Measurements from ENCODE around the gene MCM7. TPM values are rescaled to one million over a fixed set of nuclear protein-coding genes. Genes with fewer than 3 reads are reported as not detected.

Gene MCM7
- total RNA-seq, 1 donor from 2014 or later: 206 TPM

DNA sequence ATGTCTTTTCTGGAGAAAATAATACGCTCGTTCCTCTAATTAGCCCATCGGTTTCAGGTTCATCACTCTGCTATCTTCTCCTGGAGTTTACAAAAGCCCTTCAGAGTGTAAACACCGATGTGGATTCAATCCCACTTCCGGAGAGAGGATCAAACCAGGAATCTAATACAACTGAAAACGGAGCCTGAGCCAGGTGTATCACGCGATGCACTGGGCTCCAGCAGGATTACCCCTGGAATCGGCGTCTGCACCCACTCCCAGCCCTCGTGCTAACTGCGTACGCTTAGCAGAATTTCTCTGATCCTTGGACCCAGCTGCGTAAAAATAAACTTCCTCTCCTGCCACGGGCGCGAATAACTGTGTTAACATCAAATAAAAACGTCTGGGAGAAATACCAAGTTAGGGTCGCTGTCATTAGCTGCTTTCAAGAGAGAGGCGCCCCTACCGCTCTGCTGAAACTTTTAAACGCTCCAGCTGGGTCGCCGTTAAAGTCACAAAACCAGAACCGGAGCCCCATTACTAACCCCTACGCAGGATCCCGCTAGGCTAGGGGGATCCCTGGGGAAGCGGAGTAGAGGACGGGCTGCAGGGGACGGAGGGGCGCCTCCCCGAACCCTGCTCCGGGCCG lies 20.2 kb downstream of the MCM7 start:
- H2AFZ ChIP-seq (replicated peaks): peak overlapping the region; percentile 15
- peaks cover 23% of the 10 kb centered on the region for H3K27me3 Mint-ChIP-seq (ENCODE audit: insufficient read depth, low read depth)
- DNase-seq (ENCODE audit: low spot score): peak; percentile 56

DNA sequence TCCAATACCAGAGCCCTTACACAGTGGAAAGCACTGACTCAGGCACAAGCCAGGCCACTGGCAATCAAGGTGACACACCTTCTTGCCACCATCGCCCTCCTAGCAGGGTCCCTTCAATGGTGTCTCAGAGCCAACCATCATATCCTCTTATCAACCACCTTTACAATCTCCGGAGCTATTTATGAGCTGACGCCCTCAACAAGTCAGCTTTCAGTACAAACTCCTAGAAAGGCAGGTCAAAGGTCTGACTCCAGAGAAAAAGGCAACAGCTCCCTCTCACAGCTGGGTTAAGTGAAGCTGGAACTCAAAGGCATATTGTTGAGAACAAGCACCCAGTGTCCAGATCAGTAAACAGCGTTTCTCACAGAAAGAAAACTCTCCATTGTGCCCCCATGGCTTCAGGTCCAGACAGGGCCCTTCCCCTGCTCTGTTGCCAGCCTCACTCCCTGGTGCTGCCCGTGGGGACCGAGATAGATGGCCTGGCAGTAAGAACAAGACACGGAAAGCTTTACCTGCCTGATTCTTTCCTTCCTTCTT lies 22.1 kb downstream of the MCM7 start:
- H3K36me3 ChIP-seq: peaks cover 46% of the 10 kb centered on the region
- peak overlapping the region; percentile 90 for H3K4me2 ChIP-seq
- peaks cover 21% of the 10 kb centered on the region for H3F3A ChIP-seq (ENCODE audit: low read depth)
- Mint-ChIP-seq H3K27me3 (ENCODE audit: insufficient read depth, low read depth) (peaks cover 22% of the 10 kb centered on the region), H3K9me3 (peaks cover 52% of the 10 kb centered on the region), H3K36me3 (peaks cover 57% of the 10 kb centered on the region), H3K4me3 (peak overlapping the region; percentile 54), H3K4me1 (peaks cover 14% of the 10 kb centered on the region), H3K27ac (no peak overlapping the region)
- H4K20me1 ChIP-seq (ENCODE audit: low read depth): peaks cover 9% of the 10 kb centered on the region
- H3K4me1 ChIP-seq: peaks cover 8% of the 10 kb centered on the region
- TF ChIP-seq EZH2 (IDR thresholded peaks at IDR 0.05): no peak
- TF ChIP-seq, protein P1, sequence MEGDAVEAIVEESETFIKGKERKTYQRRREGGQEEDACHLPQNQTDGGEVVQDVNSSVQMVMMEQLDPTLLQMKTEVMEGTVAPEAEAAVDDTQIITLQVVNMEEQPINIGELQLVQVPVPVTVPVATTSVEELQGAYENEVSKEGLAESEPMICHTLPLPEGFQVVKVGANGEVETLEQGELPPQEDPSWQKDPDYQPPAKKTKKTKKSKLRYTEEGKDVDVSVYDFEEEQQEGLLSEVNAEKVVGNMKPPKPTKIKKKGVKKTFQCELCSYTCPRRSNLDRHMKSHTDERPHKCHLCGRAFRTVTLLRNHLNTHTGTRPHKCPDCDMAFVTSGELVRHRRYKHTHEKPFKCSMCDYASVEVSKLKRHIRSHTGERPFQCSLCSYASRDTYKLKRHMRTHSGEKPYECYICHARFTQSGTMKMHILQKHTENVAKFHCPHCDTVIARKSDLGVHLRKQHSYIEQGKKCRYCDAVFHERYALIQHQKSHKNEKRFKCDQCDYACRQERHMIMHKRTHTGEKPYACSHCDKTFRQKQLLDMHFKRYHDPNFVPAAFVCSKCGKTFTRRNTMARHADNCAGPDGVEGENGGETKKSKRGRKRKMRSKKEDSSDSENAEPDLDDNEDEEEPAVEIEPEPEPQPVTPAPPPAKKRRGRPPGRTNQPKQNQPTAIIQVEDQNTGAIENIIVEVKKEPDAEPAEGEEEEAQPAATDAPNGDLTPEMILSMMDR (IDR thresholded peaks at IDR 0.05): no peak
- TF ChIP-seq EZH2phosphoT487 (IDR thresholded peaks at IDR 0.05): no peak
- no peak overlapping the region for H3K9ac ChIP-seq
- no peak overlapping the region for H3K4me3 ChIP-seq
- peaks cover 70% of the 10 kb centered on the region for H3K79me2 ChIP-seq (ENCODE audit: low read depth)
- H3K27me3 ChIP-seq: no peaks in the 10 kb centered on the region
- H3K27ac ChIP-seq: no peak overlapping the region
- DNase-seq (ENCODE audit: low spot score): no peak
- no peak overlapping the region for H2AFZ ChIP-seq (replicated peaks)
- H3K9me3 ChIP-seq (ENCODE audit: low read depth): peaks cover 13% of the 10 kb centered on the region

More for the DNA sequence above, 20.2 kb downstream of the MCM7 start:
- Histone ChIP-seq H3F3A (ENCODE audit: low read depth) (peaks cover 16% of the 10 kb centered on the region), H3K27me3 (no peaks in the 10 kb centered on the region), H3K4me3 (peak overlapping the region; percentile 97), H3K79me2 (ENCODE audit: low read depth) (peaks cover 56% of the 10 kb centered on the region), H3K9me3 (ENCODE audit: low read depth) (peaks cover 7% of the 10 kb centered on the region), H3K9ac (peak overlapping the region; percentile 99), H3K4me2 (peak overlapping the region; percentile 90), H3K36me3 (peaks cover 27% of the 10 kb centered on the region), H4K20me1 (ENCODE audit: low read depth) (peaks cover 9% of the 10 kb centered on the region), H3K27ac (peak overlapping the region; percentile 91), H3K4me1 (peaks cover 8% of the 10 kb centered on the region)
- H3K27ac Mint-ChIP-seq: peak overlapping the region; percentile 95
- H3K9me3 Mint-ChIP-seq: peaks cover 32% of the 10 kb centered on the region
- peaks cover 14% of the 10 kb centered on the region for H3K4me1 Mint-ChIP-seq
- H3K4me3 Mint-ChIP-seq: peak overlapping the region; percentile 97
- peaks cover 38% of the 10 kb centered on the region for H3K36me3 Mint-ChIP-seq
- TF ChIP-seq, protein P1 (IDR thresholded peaks at IDR 0.05): no peak

DNA sequence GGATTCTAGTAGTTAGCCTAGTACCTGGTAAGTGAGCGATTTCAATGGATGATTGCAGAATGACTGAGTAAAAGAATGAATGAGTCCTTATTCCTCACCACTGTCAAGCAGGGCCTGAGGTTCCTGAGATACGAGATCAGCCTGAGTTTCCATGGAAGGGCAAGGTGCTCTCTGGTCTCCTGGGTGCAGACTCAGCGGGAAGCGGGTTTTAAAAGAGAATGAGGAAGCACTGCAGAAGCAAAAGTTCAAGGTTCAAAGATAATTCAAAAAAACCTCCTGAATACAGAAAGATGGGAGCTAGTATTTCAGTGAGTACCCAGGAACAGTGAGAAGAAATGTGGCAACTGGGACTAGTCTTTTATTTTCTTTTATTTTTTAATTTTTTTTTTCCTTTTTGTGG lies 24.0 kb downstream of the MCM7 start:
- Histone ChIP-seq H3K9me3 (ENCODE audit: low read depth) (peaks cover 28% of the 10 kb centered on the region), H3K27me3 (no peaks in the 10 kb centered on the region), H2AFZ (replicated peaks) (no peak overlapping the region), H4K20me1 (ENCODE audit: low read depth) (peaks cover 9% of the 10 kb centered on the region), H3K36me3 (peaks cover 65% of the 10 kb centered on the region), H3K27ac (no peak overlapping the region), H3K79me2 (ENCODE audit: low read depth) (peaks cover 70% of the 10 kb centered on the region), H3K4me2 (no peak overlapping the region), H3K4me3 (no peak overlapping the region), H3K9ac (no peak overlapping the region), H3K4me1 (peaks cover 8% of the 10 kb centered on the region), H3F3A (ENCODE audit: low read depth) (peaks cover 14% of the 10 kb centered on the region)
- TF ChIP-seq EZH2 (IDR thresholded peaks at IDR 0.05) (no peak), EZH2phosphoT487 (IDR thresholded peaks at IDR 0.05) (no peak)
- Mint-ChIP-seq H3K4me3 (peak overlapping the region; percentile 27), H3K9me3 (peaks cover 68% of the 10 kb centered on the region), H3K27ac (no peak overlapping the region), H3K36me3 (peaks cover 75% of the 10 kb centered on the region), H3K4me1 (peaks cover 9% of the 10 kb centered on the region), H3K27me3 (ENCODE audit: insufficient read depth, low read depth) (peaks cover 27% of the 10 kb centered on the region)
- no peak for DNase-seq (ENCODE audit: low spot score)

DNA sequence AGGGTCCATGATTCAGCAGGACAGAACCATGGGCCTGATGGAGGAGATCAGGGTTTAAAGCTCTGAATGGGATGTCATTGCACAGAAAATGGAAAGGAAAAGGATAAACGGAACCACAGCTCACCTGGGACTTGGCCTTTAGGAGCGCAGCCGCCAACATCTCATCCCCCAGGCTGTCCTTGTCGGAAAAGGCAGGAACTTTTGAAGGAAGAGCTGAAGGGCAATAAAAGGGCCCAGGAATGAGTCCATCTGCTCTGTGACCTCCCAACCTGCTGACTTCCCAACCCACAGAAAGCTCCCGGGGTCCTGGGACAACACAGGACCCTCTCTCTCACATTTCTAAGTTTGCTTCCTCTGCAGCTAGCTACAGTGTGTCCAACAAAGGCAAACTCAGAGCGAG lies 25.8 kb downstream of the MCM7 start:
- Histone ChIP-seq H3K9ac (no peak overlapping the region), H2AFZ (replicated peaks) (no peak overlapping the region), H3K4me1 (peaks cover 7% of the 10 kb centered on the region), H3K9me3 (ENCODE audit: low read depth) (peaks cover 46% of the 10 kb centered on the region), H3K4me2 (no peak overlapping the region), H3K27ac (no peak overlapping the region), H3K4me3 (no peak overlapping the region), H3K27me3 (no peaks in the 10 kb centered on the region), H3K36me3 (peaks cover 82% of the 10 kb centered on the region), H3K79me2 (ENCODE audit: low read depth) (peaks cover 58% of the 10 kb centered on the region), H4K20me1 (ENCODE audit: low read depth) (peaks cover 8% of the 10 kb centered on the region), H3F3A (ENCODE audit: low read depth) (peaks cover 28% of the 10 kb centered on the region)
- DNase-seq (ENCODE audit: low spot score): no peak
- Mint-ChIP-seq H3K4me3 (no peak overlapping the region), H3K27me3 (ENCODE audit: insufficient read depth, low read depth) (peaks cover 35% of the 10 kb centered on the region), H3K36me3 (peaks cover 88% of the 10 kb centered on the region), H3K4me1 (peaks cover 4% of the 10 kb centered on the region), H3K27ac (no peak overlapping the region), H3K9me3 (peaks cover 81% of the 10 kb centered on the region)
- TF ChIP-seq EZH2phosphoT487 (IDR thresholded peaks at IDR 0.05): no peak
- TF ChIP-seq EZH2 (IDR thresholded peaks at IDR 0.05): no peak
- TF ChIP-seq, protein P1 (IDR thresholded peaks at IDR 0.05): no peak

Data from neural progenitor cell (in vitro differentiated cells).